ENCODE data around the gene IL37.

GRCh38 chr2:112910219-112910618, 746 bp upstream of the IL37 start:
- TF ChIP-seq POLR2A (IDR thresholded peaks at IDR 0.05; ENCODE audit: low read length) (no peak), GATA1 (IDR thresholded peaks at IDR 0.05; ENCODE audit: low read depth, low read length) (no peak)

All from erythroblast (primary cell).